HG03064 (cell line): ENCODE measurements around the gene ZNF3.

Experiments used
- ATAC-seq: cut with Tn5 transposase; IDR thresholded peaks from one replicate; pipeline ENCODE4 v1.9.1; 2021; ENCODE audit warnings: low read depth; ENCODE audit not compliant: unreplicated experiment

The ZNF3 gene

GRCh38 chr7:100111156-100111555, 29.6 kb upstream of the ZNF3 start:
- no peak for ATAC-seq

GRCh38 chr7:100109521-100110163, 28.1 kb upstream of the ZNF3 start:
- no peak for ATAC-seq

GRCh38 chr7:100107890-100108289, 26.4 kb upstream of the ZNF3 start:
- ATAC-seq, result no peak

GRCh38 chr7:100107125-100107737, 25.7 kb upstream of the ZNF3 start:
- no peak for ATAC-seq

GRCh38 chr7:100106633-100107032, 25.1 kb upstream of the ZNF3 start:
- ATAC-seq, result no peak

DNA sequence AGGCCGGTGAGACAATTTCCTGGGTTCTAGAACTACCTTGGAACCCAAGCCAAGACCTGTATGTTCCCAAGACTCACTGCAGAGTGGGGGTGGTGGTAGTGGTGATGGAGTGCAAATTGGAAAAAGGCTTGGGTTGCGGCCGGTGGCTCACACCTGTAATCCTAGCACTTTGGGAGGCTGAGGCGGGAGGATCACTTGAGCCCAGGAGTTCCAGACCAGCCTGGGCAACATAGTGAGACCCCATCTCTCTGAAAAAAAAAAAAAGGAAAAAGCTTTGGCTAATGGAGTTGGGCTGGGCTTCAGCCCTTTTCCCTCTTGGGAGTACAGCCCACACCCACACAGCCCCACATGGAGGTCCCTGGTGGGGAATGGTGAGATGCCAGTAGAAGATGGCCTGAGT, 24.0 kb upstream of the ZNF3 start:
- no peak for ATAC-seq

GRCh38 chr7:100102950-100103840, 21.7 kb upstream of the ZNF3 start:
- ATAC-seq, result no peak

DNA sequence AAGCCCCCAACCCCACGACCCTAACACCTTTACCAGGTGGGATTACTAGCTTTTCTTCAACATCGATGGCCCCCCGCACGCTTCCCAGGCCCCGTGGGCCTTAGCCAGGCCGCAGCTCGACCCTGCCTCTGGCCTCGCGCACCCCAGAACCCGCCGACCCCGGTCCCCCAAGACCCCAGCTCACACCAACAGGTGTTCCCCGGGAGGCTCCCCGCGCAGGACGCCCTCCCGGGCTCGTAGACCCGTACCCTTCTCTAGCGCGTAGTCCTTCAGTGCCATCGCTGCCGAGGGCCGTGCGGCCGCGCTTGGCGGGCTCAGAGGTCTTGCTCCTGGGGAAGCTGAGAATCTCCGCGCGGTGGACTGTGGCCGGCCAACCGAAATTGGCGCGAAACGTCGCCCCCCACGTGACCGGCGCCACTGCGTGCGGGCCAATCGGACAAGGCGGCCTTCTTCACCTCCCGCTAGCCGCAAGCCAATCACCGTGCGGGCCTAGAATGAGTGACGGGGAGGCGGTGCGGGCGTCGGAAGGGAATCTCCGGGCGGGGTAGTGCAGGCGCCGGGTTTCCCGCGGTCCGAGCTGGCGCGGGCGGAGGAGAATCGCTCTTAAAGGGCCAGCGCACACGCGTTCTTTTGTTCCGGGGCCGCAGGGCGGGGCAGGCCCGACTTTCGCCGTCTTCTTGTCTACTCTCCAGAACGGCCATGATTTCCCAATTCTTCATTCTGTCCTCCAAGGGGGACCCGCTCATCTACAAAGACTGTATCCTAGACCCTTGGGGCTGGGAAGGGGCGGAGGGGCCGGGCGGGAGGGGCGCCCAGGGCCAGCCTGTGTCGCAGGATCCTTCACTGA, 19.7 kb upstream of the ZNF3 start, which contains the start of the genes AP4M1 and MCM7:
TSS of gene AP4M1 (plus strand) at position 628 of the 847 bp plus-strand sequence. CDS start at position 700, 72 bp downstream.
TSS of gene MCM7 (minus strand) at position 382 of the 847 bp plus-strand sequence. CDS start at position 279, 103 bp downstream.
- peak; percentile 68 for ATAC-seq

DNA sequence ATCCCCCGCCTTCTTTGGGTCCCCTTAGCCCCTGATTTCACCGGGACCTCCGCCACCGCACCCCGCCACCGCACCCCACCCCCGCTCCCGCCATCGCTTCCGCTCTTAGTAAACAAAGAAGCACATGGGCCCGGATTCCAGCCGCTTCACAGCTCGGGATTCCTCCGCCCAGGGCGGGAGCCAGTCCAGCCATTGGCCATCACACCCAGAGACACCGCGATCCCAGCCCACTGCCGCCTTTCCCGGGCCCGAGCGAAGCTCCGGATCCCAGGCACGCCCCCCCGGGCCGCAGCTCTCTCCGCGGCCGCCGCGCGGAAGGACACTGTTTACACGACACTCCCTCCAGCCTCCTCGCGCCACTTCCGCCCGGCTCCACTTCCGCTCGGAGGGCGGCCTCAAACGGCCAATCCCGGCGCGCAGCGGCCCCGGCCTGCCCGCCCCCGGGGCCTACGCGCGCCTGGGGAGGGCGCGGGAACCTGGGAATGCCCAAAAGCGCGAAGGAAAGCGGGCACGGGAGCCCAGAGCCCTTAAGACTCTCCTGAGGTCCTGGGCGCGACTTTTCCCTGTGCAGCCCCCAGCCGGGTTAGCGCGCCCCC, 19.0 kb upstream of the ZNF3 start:
- peak; percentile 60 for ATAC-seq

- no peak for ATAC-seq
These were observed 17.9 kb upstream of the ZNF3 start for GRCh38 chr7:100099452-100099851.

DNA sequence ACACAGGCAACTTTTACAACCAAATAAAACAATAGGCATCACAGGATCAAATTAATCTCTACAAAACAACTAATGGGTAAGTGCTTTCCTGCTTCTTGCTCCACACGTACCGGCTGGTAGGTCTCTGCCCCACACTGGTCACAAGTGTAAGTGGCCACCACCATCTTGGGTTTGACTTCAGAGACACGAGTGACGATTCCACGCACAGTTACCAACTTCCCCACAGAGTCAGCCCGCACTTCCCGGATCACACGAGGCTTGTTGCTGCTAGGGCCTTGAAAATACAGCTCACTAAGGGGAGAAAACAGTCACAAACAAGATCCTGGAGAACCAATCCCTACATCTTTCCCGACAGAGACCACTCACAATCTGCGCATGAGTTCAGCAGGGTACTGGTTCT, 17.4 kb upstream of the ZNF3 start:
- ATAC-seq, result no peak

DNA sequence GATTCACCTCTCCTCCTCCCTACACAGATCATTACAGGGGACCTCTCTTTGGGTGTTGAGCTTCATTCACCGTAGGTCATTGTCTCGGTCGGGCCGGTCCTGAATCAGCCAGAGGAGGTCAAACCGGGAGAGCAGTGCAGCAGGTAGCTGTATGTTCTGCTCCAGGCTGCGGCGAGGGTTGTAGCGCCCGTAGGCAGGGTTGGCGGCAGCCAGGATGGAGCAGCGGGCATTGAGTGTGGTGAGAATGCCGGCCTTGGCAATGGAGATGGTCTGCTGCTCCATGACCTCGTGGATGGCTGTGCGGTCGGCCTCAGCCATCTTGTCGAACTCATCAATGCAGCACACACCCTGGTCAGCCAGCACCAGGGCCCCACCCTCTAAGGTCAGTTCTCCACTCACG, 14.2 kb upstream of the ZNF3 start:
- ATAC-seq, result no peak

- ATAC-seq, result no peak
These were observed 13.8 kb upstream of the ZNF3 start for GRCh38 chr7:100095289-100095688.

- no peak for ATAC-seq
These were observed 12.5 kb upstream of the ZNF3 start for GRCh38 chr7:100093925-100094486.

DNA sequence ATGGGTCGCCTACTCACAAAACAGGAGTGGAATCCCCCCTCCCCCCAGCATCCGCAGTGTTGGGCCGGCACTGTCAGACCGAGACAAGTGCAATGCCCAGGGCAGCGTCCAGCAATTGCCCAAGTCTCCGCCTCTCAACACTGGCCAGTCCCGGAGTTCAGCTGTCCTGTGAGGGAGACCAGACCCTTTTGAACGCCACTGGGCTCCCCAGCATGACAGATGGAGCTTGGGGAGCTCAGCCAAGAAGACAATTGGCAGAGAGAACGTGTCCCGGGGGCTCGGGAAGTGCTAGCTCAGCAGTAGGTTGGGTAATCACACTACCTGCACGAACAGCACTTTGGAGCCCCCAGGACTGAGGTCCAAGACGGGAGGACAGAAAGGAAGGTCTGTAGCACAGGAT, 12.0 kb upstream of the ZNF3 start:
- no peak for ATAC-seq

DNA sequence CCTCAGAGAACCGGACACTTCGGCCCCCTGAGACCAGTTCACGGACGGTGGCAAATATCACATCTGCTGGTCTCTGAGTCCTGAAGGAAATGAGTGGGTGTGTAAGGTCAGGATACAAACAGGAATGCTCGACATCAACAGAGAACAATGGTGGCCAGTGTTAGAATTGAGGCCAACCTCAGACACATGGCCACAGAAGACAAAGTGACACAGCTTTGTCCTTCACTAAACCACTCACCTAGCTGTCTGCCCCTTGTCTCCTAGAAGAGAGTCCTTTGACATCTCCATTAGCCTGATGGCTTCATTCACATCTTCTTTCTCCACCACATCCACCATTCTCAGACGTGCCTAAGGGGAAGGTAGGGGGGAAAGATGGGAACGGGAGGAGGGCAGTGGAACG, 11.5 kb upstream of the ZNF3 start:
- ATAC-seq, result no peak

- no peak for ATAC-seq
These were observed 10.1 kb upstream of the ZNF3 start for GRCh38 chr7:100091411-100092181.

DNA sequence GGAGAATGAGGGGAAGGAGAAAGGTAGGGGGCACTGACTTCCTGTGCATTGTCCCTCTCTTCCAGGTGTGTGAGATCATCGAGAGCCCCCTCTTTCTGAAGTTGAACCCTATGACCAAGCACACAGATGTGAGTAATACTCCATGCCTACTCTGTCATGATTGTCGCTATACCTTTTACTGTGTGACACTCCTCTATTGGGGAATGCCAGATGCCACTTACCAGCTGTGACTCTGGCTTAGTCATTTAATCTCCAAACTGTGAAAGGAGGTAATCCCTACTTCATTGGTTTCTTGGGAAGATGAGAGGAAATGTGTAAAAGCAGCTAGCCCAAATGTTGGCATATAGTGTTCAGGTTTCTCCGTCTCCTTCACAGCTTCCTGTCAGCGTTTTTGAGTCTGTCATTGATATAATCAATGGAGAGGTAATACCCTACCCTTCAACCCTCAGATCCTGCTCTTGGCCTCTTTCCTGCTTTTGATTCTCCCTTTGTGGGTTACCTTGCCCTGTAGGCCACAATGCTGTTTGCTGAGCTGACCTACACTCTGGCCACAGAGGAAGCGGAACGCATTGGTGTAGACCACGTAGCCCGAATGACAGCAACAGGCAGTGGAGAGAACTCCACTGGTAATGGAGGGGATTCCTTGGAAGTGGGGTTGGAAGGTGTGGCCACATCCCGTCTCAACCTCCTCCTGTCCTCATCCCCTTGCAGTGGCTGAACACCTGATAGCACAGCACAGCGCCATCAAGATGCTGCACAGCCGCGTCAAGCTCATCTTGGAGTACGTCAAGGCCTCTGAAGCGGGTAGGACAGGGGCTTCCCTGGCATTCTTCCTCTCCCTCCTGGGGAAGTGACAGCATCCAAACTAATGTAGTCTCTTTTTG, 9.2 kb upstream of the ZNF3 start:
- ATAC-seq, result no peak
